ENCODE data around the gene SECISBP2L. TPM values are rescaled to one million over a fixed set of nuclear protein-coding genes. Genes with fewer than 3 reads are reported as not detected.

The SECISBP2L gene
- total and polyA plus RNA-seq, 2 of the 4 experiments (the other 2 are of a cell fraction): 13.1 to 34.1 TPM

DNA sequence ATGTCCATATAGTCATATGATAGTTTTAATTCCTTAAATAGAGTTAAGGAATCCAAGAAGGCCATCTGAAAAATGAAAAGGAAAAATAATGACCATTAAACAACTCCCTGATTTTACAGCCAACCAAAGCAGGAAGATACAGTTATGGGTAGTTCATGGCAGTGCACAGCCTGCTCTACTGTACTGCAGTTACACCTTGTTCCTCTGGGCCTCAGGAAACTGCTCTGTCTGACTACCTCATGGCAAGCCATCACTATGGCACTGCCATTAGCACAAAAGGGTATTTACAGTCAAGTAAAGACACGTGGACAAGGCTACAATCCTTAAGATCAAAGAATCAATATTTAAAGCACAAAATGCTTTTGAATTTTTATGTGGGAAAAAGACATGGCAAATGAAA lies 19.5 kb downstream of the SECISBP2L start:
- ATAC-seq (ENCODE audit: low read depth) (no peak), DNase-seq (no peak)
- no peaks in the 10 kb centered on the region for H3K4me1 ChIP-seq (ENCODE audit: control insufficient read depth, insufficient read depth, low read length)
- CTCF ChIA-PET: no interaction called here
- no TSS peak for BruUV-seq (replicated peaks)
- dilution Hi-C loops (cut with HindIII; ENCODE audit: low sequenced_read_pairs, unreplicated experiment): no loop called here
- H2BK20ac ChIP-seq (ENCODE audit: low read depth, low read length): no peak overlapping the region
- H3K56ac ChIP-seq (ENCODE audit: extremely low read depth, insufficient read depth, low read length): no peak overlapping the region
- H2AFZ ChIP-seq (replicated peaks; ENCODE audit: low read length, poor library complexity): no peak overlapping the region
- POLR2A ChIA-PET (ENCODE audit: unreplicated experiment): no interaction called here
- H3K4ac ChIP-seq (ENCODE audit: low read depth, low read length): no peak overlapping the region
- WGBS, 2 experiments (ENCODE audit: extremely low coverage in 2 of 2, insufficient read length in 1 of 2): no CpG with 5 or more reads among the region's 1 CpG
- H2AK5ac ChIP-seq (ENCODE audit: low read depth, low read length): no peak overlapping the region
- intact Hi-C loops (cut with micrococcal nuclease): no loop called here
- H4K5ac ChIP-seq (ENCODE audit: low read depth, low read length): no peak overlapping the region
- H4K8ac ChIP-seq (ENCODE audit: low read depth in 2 of 2, low read length in 2 of 2): no peak overlapping the region
- no peak overlapping the region for H2BK120ac ChIP-seq (ENCODE audit: low read depth, low read length)
- peaks cover 29% of the 10 kb centered on the region for H3K36me3 ChIP-seq (ENCODE audit: control insufficient read depth, insufficient read depth, low read length)
- no peak overlapping the region for H2AK9ac ChIP-seq (replicated peaks; ENCODE audit: low read depth, low read length, poor library complexity)
- H3K27me3 ChIP-seq (ENCODE audit: control insufficient read depth, insufficient read depth, low read length): no peaks in the 10 kb centered on the region
- no peak overlapping the region for H4K91ac ChIP-seq (ENCODE audit: insufficient read depth, low read depth, low read length)
- peaks cover 19 to 25% of the 10 kb centered on the region in 2 experiments for H3K79me1 ChIP-seq (ENCODE audit: low read depth in 1 of 2, low read length in 2 of 2)
- no peak overlapping the region for H3K9ac ChIP-seq (ENCODE audit: low read depth, low read length)
- no peak overlapping the region for H3K27ac ChIP-seq (ENCODE audit: insufficient read depth, low read length)
- H3K9me3 ChIP-seq (ENCODE audit: control insufficient read depth, insufficient read depth, low read length): no peaks in the 10 kb centered on the region
- no peak for TF ChIP-seq RCOR1 (IDR thresholded peaks at IDR 0.05; ENCODE audit: insufficient replicate concordance, low read length)
- no peak for TF ChIP-seq RFX5 (IDR thresholded peaks at IDR 0.05; ENCODE audit: low read depth, low read length)
- no peak for TF ChIP-seq NFE2L2 (IDR thresholded peaks at IDR 0.05; ENCODE audit: low read depth, low read length)
- no peak overlapping the region for H3K14ac ChIP-seq (replicated peaks; ENCODE audit: low read depth, low read length)
- in situ Hi-C loops (cut with MboI; ENCODE audit: low sequenced_read_pairs): no loop called here
- peaks cover 5% of the 10 kb centered on the region for H3K9me1 ChIP-seq (ENCODE audit: insufficient read depth, low read length)
- no peak overlapping the region for H2BK15ac ChIP-seq (ENCODE audit: low read depth, low read length)
- H2BK5ac ChIP-seq (ENCODE audit: low read depth, low read length, poor library complexity, severe bottlenecking): no peak overlapping the region
- H3K4me3 ChIP-seq (ENCODE audit: insufficient read depth, low read depth, low read length): no peak overlapping the region
- no peak overlapping the region for H3K18ac ChIP-seq (ENCODE audit: low read depth, low read length)
- H4K20me1 ChIP-seq (ENCODE audit: insufficient read depth, low read length): no peaks in the 10 kb centered on the region
- no peak overlapping the region for H3K23ac ChIP-seq (ENCODE audit: low read depth, low read length)
- no peak overlapping the region for H3K4me2 ChIP-seq (ENCODE audit: low read depth, low read length)
